Fibroblast of villous mesenchyme (primary cell): ENCODE data around the gene PRLR. TPM values are rescaled to one million over a fixed set of nuclear protein-coding genes. Genes with fewer than 3 reads are reported as not detected.

Experiments used
- DNase-seq: peaks from one replicate; pipeline ENCODE4 v3.0.0-alpha.2; 2010; ENCODE audit warnings: low read depth
- H3K4me3 ChIP-seq: 2 replicates; pipeline ENCODE4 v1.5.1; 2011; ENCODE audit warnings: low read depth, mild to moderate bottlenecking, low read length
- CTCF ChIP-seq: IDR thresholded peaks from 2 replicates; pipeline ENCODE4 v1.5.1; 2012; ENCODE audit warnings: low read depth, mild to moderate bottlenecking, low read length; ENCODE audit not compliant: insufficient read depth
- total RNA-seq: library from RNA; depleted of rRNA; stranded (reverse); fragments of >200 nt; gene quantifications from 2 replicates; pipeline ENCODE4 v1.2.3, GENCODE V29; 2012

PRLR gene
- total RNA-seq, 1 donor = 3.5 TPM

- no peak for TF ChIP-seq CTCF
- H3K4me3 ChIP-seq = no peak overlapping the region
- DNase-seq = no peak
Observed at GRCh38 chr5:35083150-35083549, 147.1 kb downstream of the PRLR start.

GRCh38 chr5:35082530-35082929, 147.8 kb downstream of the PRLR start:
- no peak for DNase-seq
- no peak for TF ChIP-seq CTCF
- H3K4me3 ChIP-seq = no peak overlapping the region

- TF ChIP-seq CTCF = no peak
- no peak for DNase-seq
- no peak overlapping the region for H3K4me3 ChIP-seq
Observed at GRCh38 chr5:35081134-35081533, 149.2 kb downstream of the PRLR start.

GRCh38 chr5:35073160-35073559, 157.1 kb downstream of the PRLR start:
- DNase-seq = no peak
- H3K4me3 ChIP-seq = no peak overlapping the region
- no peak for TF ChIP-seq CTCF

- no peak for DNase-seq
- H3K4me3 ChIP-seq = no peak overlapping the region
- no peak for TF ChIP-seq CTCF
Observed at GRCh38 chr5:35069188-35069587, 161.1 kb downstream of the PRLR start.

GRCh38 chr5:35067985-35068384, 162.3 kb downstream of the PRLR start:
- DNase-seq = no peak
- H3K4me3 ChIP-seq = no peak overlapping the region
- no peak for TF ChIP-seq CTCF

GRCh38 chr5:35066260-35066795, 164.0 kb downstream of the PRLR start:
- TF ChIP-seq CTCF = no peak
- no peak overlapping the region for H3K4me3 ChIP-seq
- no peak for DNase-seq
